ENCODE measurements around the gene ULK3. TPM values are rescaled to one million over a fixed set of nuclear protein-coding genes. Genes with fewer than 3 reads are reported as not detected.

ULK3 gene
- total RNA-seq, 1 experiment from 2014 or later, result 58.3 TPM

GRCh38 chr15:74792227-74793016, 50.5 kb downstream of the ULK3 start:
- Histone ChIP-seq H3K27me3 (replicated peaks; ENCODE audit: insufficient read depth, low read depth, low read length, poor library complexity) (no peaks in the 10 kb centered on the region), H3K27ac (ENCODE audit: low read depth, low read length, poor library complexity, severe bottlenecking) (no peak overlapping the region), H3K9me3 (ENCODE audit: low read depth, low read length, poor library complexity, severe bottlenecking) (no peaks in the 10 kb centered on the region), H3K36me3 (ENCODE audit: insufficient read depth, low read length, poor library complexity, severe bottlenecking) (peaks cover 8% of the 10 kb centered on the region), H3K4me3 (ENCODE audit: low read depth, low read length, poor library complexity, severe bottlenecking) (no peak overlapping the region), H3K4me1 (ENCODE audit: insufficient read depth, low read length, poor library complexity, severe bottlenecking) (peaks cover 34% of the 10 kb centered on the region)
- no TSS peak for BruUV-seq (replicated peaks)
- CTCF ChIA-PET, result interaction anchor here (0.6 kb wide), 1 partner anchor 14 kb away, joined by 3 read pairs; no protein-coding TSS in a partner anchor
- POLR2A ChIA-PET (ENCODE audit: low non-redundant PET), result no interaction called here
- intact Hi-C loops (cut with micrococcal nuclease; ENCODE audit: unreplicated experiment), result no loop called here
- no peak for DNase-seq (ENCODE audit: low spot score)
- TF ChIP-seq EZH2 (IDR thresholded peaks at IDR 0.05; ENCODE audit: borderline replicate concordance, low read depth, low read length, poor library complexity, severe bottlenecking), result no peak
- TF ChIP-seq, protein P1, sequence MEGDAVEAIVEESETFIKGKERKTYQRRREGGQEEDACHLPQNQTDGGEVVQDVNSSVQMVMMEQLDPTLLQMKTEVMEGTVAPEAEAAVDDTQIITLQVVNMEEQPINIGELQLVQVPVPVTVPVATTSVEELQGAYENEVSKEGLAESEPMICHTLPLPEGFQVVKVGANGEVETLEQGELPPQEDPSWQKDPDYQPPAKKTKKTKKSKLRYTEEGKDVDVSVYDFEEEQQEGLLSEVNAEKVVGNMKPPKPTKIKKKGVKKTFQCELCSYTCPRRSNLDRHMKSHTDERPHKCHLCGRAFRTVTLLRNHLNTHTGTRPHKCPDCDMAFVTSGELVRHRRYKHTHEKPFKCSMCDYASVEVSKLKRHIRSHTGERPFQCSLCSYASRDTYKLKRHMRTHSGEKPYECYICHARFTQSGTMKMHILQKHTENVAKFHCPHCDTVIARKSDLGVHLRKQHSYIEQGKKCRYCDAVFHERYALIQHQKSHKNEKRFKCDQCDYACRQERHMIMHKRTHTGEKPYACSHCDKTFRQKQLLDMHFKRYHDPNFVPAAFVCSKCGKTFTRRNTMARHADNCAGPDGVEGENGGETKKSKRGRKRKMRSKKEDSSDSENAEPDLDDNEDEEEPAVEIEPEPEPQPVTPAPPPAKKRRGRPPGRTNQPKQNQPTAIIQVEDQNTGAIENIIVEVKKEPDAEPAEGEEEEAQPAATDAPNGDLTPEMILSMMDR (conservative IDR thresholded peaks at IDR 0.05; ENCODE audit: low read depth, low read length), result no peak

GRCh38 chr15:74791667-74792066, 51.3 kb downstream of the ULK3 start:
- peaks cover 41% of the 10 kb centered on the region for H3K4me1 ChIP-seq (ENCODE audit: insufficient read depth, low read length, poor library complexity, severe bottlenecking)

DNA sequence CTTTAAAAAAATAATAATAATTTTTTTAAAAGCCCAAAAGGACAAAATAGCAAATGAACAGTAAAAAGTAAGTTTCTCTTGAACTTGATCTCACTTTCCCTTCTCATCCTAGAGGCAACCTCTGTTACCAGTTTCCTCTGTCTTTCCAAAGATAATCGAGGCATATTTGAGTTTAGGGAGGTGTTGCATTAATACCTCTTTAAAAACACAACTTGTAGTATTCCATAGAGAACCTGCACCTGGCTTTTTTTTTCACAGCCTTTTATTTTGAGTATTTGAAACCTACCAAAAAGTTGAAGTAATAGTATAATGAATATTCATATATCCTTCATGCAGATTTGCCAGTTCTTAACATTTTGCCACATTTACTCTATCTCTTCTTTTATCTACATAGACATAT, 51.9 kb downstream of the ULK3 start:
- TF ChIP-seq EZH2 (IDR thresholded peaks at IDR 0.05; ENCODE audit: borderline replicate concordance, low read depth, low read length, poor library complexity, severe bottlenecking), result no peak
- TF ChIP-seq, protein P1 (conservative IDR thresholded peaks at IDR 0.05; ENCODE audit: low read depth, low read length), result no peak
- POLR2A ChIA-PET (ENCODE audit: low non-redundant PET), result no interaction called here
- intact Hi-C loops (cut with micrococcal nuclease; ENCODE audit: unreplicated experiment), result no loop called here
- Histone ChIP-seq H3K36me3 (ENCODE audit: insufficient read depth, low read length, poor library complexity, severe bottlenecking) (peaks cover 8% of the 10 kb centered on the region), H3K27ac (ENCODE audit: low read depth, low read length, poor library complexity, severe bottlenecking) (peak overlapping the region; percentile 42), H3K4me1 (ENCODE audit: insufficient read depth, low read length, poor library complexity, severe bottlenecking) (peaks cover 46% of the 10 kb centered on the region), H3K27me3 (replicated peaks; ENCODE audit: insufficient read depth, low read depth, low read length, poor library complexity) (no peaks in the 10 kb centered on the region), H3K9me3 (ENCODE audit: low read depth, low read length, poor library complexity, severe bottlenecking) (no peaks in the 10 kb centered on the region), H3K4me3 (ENCODE audit: low read depth, low read length, poor library complexity, severe bottlenecking) (no peak overlapping the region)
- DNase-seq (ENCODE audit: low spot score), result no peak
- BruUV-seq (replicated peaks), result no TSS peak
- CTCF ChIA-PET, result no interaction called here

More at GRCh38 chr15:74791667-74792066, 51.3 kb downstream of the ULK3 start:
- ChIA-PET POLR2A (ENCODE audit: low non-redundant PET) (no interaction called here), CTCF (no interaction called here)
- peaks cover 8% of the 10 kb centered on the region for H3K36me3 ChIP-seq (ENCODE audit: insufficient read depth, low read length, poor library complexity, severe bottlenecking)
- intact Hi-C loops (cut with micrococcal nuclease; ENCODE audit: unreplicated experiment), result no loop called here
- BruUV-seq (replicated peaks), result no TSS peak
- no peaks in the 10 kb centered on the region for H3K9me3 ChIP-seq (ENCODE audit: low read depth, low read length, poor library complexity, severe bottlenecking)
- H3K27me3 ChIP-seq (replicated peaks; ENCODE audit: insufficient read depth, low read depth, low read length, poor library complexity), result no peaks in the 10 kb centered on the region
- DNase-seq (ENCODE audit: low spot score), result no peak
- no peak for TF ChIP-seq EZH2 (IDR thresholded peaks at IDR 0.05; ENCODE audit: borderline replicate concordance, low read depth, low read length, poor library complexity, severe bottlenecking)
- TF ChIP-seq, protein P1 (conservative IDR thresholded peaks at IDR 0.05; ENCODE audit: low read depth, low read length), result no peak
- H3K27ac ChIP-seq (ENCODE audit: low read depth, low read length, poor library complexity, severe bottlenecking), result no peak overlapping the region
- no peak overlapping the region for H3K4me3 ChIP-seq (ENCODE audit: low read depth, low read length, poor library complexity, severe bottlenecking)

Data from A673 (cell line).